GM12878 (cell line): Measurements from ENCODE around the gene ASIC5. TPM values are rescaled to one million over a fixed set of nuclear protein-coding genes. Genes with fewer than 3 reads are reported as not detected.

Experiments
- ATAC-seq: fragments of 200-7000 bp; cut with Tn5 transposase; 3 replicates; pipeline ENCODE4 v1.9.1; 2020; ENCODE audit warnings: mild to moderate bottlenecking, moderate library complexity
- BruUV-seq: library from RNA; stranded (reverse); fragments of 400-500 nt; replicated peaks from 2 replicates; lab custom pipeline; 2021; lab: Mats Ljungman, UMichigan
- CTCF ChIA-PET: fragments of 300-600 bp; sonication (Branson Sonifier 250); formaldehyde crosslinking; extraction: SDS; loops from one replicate; lab custom pipeline; 2021; ENCODE audit warnings: inconsistent platforms; lab: Yijun Ruan, JAX
- POLR2A ChIA-PET: fragments of 350-600 bp; formaldehyde crosslinking; extraction: SDS; loops from one replicate; lab custom pipeline; 2021; ENCODE audit warnings: inconsistent platforms; lab: Charles Lee
- RAD21 ChIA-PET: fragments of 300-600 bp; sonication (Branson Sonifier 250); formaldehyde crosslinking; loops from one replicate; lab custom pipeline; 2023; ENCODE audit warnings: antibody characterized with exemption; ENCODE audit not compliant: unreplicated experiment; lab: Charles Lee
- SMC1A ChIA-PET: fragments of 300-600 bp; sonication (Branson Sonifier 250); formaldehyde crosslinking; loops from one replicate; lab custom pipeline; 2023; ENCODE audit not compliant: unreplicated experiment, uncharacterized antibody; lab: Charles Lee
- DNase-seq: peaks from one replicate; pipeline ENCODE4 v3.0.0-alpha.2; 2011; ENCODE audit warnings: low read depth, low spot score
- FAIRE-seq: peaks from 3 replicates; lab custom pipeline; 2011; peaks lifted over from hg19 to GRCh38; lab: Jason Lieb, UNC
- H2AFZ ChIP-seq: 2 replicates; pipeline ENCODE4 v1.6.0; 2011; ENCODE audit warnings: low read depth, low read length, control low read depth; ENCODE audit not compliant: control insufficient read depth
- H3K27ac ChIP-seq: 2 replicates; pipeline ENCODE4 v1.5.1; 2011; ENCODE audit warnings: control low read depth; ENCODE audit not compliant: control insufficient read depth, insufficient read depth
- H3K27me3 ChIP-seq, 2 experiments: replicated peaks in 1 of 2; 2 replicates each; pipeline versions ENCODE4 v1.6.0 to v1.6.1; 2011; ENCODE audit warnings: low read length in 1 of 2; ENCODE audit not compliant: control insufficient read depth in 2 of 2, insufficient read depth in 2 of 2
- H3K36me3 ChIP-seq, 2 experiments: 2 replicates each; pipeline ENCODE4 v1.5.1; 2011; ENCODE audit warnings: low read length in 1 of 2; ENCODE audit not compliant: control insufficient read depth in 2 of 2, insufficient read depth in 2 of 2
- H3K4me1 ChIP-seq: 2 replicates; pipeline ENCODE4 v1.6.1; 2011; ENCODE audit warnings: mild to moderate bottlenecking, low read length, moderate library complexity, mixed read lengths; ENCODE audit not compliant: control insufficient read depth, insufficient read depth
- H3K4me2 ChIP-seq: 2 replicates; pipeline ENCODE4 v1.6.0; 2011; ENCODE audit warnings: control low read depth; ENCODE audit not compliant: control insufficient read depth, insufficient read depth
- H3K4me3 ChIP-seq: fragments of 200-600 bp; sonication (generic); 2 replicates; pipeline ENCODE4 v1.5.1; 2016
- H3K79me2 ChIP-seq: 2 replicates; pipeline ENCODE4 v1.6.0; 2011; ENCODE audit warnings: low read length; ENCODE audit not compliant: control insufficient read depth, insufficient read depth
- H3K9ac ChIP-seq: 2 replicates; pipeline ENCODE4 v1.8.0; 2011; ENCODE audit warnings: low read length, control low read depth, mixed read lengths; ENCODE audit not compliant: control insufficient read depth, insufficient read depth
- H3K9me3 ChIP-seq: replicated peaks from 3 replicates; pipeline ENCODE4 v1.5.1; 2011; ENCODE audit warnings: mild to moderate bottlenecking, low read length; ENCODE audit not compliant: control insufficient read depth, insufficient read depth
- H4K20me1 ChIP-seq: 2 replicates; pipeline ENCODE4 v1.6.0; 2011; ENCODE audit not compliant: control insufficient read depth, insufficient read depth
- CBX3 ChIP-seq: fragments of 200-600 bp; sonication (generic); IDR thresholded peaks from 2 replicates; pipeline ENCODE4 v1.6.1; 2016; ENCODE audit warnings: low read depth, borderline replicate concordance
- DPF2 ChIP-seq: fragments of 450-650 bp; IDR thresholded peaks from 2 replicates; pipeline ENCODE4 v1.6.1; 2017; ENCODE audit warnings: mild to moderate bottlenecking
- IKZF2 ChIP-seq, 2 experiments: fragments of 450-650 bp; IDR thresholded peaks; 2 replicates each; pipeline ENCODE4 v1.6.1; 2017; ENCODE audit warnings: mild to moderate bottlenecking in 2 of 2, moderate library complexity in 2 of 2
- NR2F1 ChIP-seq: fragments of 450-650 bp; conservative IDR thresholded peaks from 2 replicates; pipeline ENCODE4 v1.6.1; 2017; ENCODE audit warnings: mild to moderate bottlenecking
- WGBS: methylation state at CpG from one replicate; pipeline ENCODE4 v1.1.6; 2016; ENCODE audit warnings: low lambda C conversion rate; ENCODE audit not compliant: insufficient replicate concordance, insufficient coverage; ENCODE audit errors: missing lambda C conversion rate; 5-methylcytosine and 5-hydroxymethylcytosine counted together
- in situ Hi-C: fragments of 300-500 bp; cut with MboI; formaldehyde crosslinking; loops from 9 replicates; pipeline ENCODE4 v1.14.3; 2018; ENCODE audit warnings: mixed read lengths
- intact Hi-C: fragments of 100-400 bp; cut with micrococcal nuclease; formaldehyde crosslinking; loops from one replicate; pipeline ENCODE4 v1.14.2; 2022; ENCODE audit not compliant: unreplicated experiment
- polyA plus RNA-seq, 11 experiments: library from polyadenylated mRNA; depleted of rRNA in 4 of 11; unstranded in 6 of 11; stranded (reverse) in 5 of 11; fragments of >200 nt; fragmentation: Nextera tagmentation in 4 of 11; fragmentation: Illumina TruSeq in 1 of 11; extraction: Ambion mirVana in 4 of 11; extraction: Trizol in 1 of 11; gene quantifications; 1 replicate in 1 of 11; 2 replicates in 10 of 11; pipeline versions ENCODE4 v1.2.1 to v1.2.3, GENCODE V29; 2011 to 2016; ENCODE audit warnings: inconsistent platforms in 2 of 11, missing spikeins in 2 of 11, low read depth in 1 of 11
- total RNA-seq, 4 experiments: library from RNA; depleted of rRNA in 3 of 4; stranded (reverse); fragments of >200 nt in 3 of 4; fragmentation: Illumina TruSeq in 1 of 4; extraction: Trizol in 1 of 4; gene quantifications; 2 replicates each; pipeline versions ENCODE4 v1.2.1 to v1.2.3, GENCODE V29; 2013 to 2021
- TF ChIP-seq, protein P1 (sequence below): fragments of 450-650 bp; IDR thresholded peaks from 2 replicates; pipeline ENCODE4 v1.6.1; 2017; ENCODE audit warnings: mild to moderate bottlenecking, moderate library complexity
- TF ChIP-seq, protein P2 (sequence below): fragments of 450-650 bp; IDR thresholded peaks from 2 replicates; pipeline ENCODE4 v1.6.1; 2017; ENCODE audit warnings: low read depth, mild to moderate bottlenecking, moderate library complexity
- TF ChIP-seq, protein P3 (sequence below): fragments of 450-650 bp; formaldehyde crosslinking; IDR thresholded peaks from 2 replicates; pipeline ENCODE4 v1.5.0; 2022; ENCODE audit warnings: mild to moderate bottlenecking, missing genetic modification characterization

ASIC5 gene
- total and polyA plus RNA-seq, 10 of the 15 experiments (the other 5 are each of a cell fraction or from before 2014, with no cell fraction given) = not detected

DNA sequence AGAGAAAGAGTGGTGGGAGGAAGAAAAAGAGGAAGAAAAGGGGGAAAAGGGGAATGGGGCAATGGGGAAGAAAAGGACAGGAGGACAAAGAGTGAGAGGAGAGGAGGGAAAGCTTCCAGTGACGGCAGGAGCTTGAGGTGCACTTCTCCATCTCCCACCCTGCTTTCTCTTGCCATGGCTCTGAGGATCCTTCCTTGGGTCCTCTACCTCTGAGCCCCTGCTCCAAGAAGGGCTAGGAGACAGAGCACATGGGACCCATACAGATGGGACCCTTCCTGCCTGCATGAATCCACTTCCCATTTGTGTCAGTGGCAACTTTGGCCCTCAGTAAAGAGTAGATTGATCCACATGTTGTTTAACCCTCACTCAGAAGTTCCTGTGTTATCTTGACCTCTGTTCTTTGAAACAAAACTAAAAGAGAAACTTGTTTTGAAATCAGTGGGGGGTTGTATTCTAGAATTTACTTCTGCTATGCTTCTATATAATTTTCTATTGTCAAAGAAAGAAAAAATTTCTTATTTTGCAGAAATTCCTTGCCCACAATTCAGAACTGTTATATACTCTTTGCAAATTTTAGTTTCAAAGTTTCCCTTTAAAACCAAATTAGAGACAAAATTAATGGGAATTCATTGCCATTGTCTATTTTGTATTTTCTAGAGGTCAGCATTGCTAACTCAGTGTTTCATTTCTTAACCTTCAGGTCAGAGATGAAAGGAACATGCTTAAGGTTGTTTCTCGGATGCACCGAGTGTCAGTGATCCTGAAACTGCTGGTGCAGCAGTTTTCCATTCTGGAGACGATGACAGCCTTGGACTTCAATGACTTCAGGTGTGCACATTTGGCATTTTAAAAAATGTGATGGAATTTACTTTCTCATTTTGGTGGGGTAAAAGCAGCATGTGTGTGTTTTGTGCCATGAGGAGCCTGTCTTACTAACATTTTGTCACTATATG, 42.4 kb upstream of the ASIC5 start:
- intact Hi-C loops (no loop called here), in situ Hi-C loops (no loop called here)
- Histone ChIP-seq H3K79me2 (no peaks in the 10 kb centered on the region), H2AFZ (peak overlapping the region; percentile 20), H3K27me3 (no peaks in the 10 kb centered on the region), H3K4me2 (no peak overlapping the region; the same call in 1 of the 2 replicates), H4K20me1 (no peaks in the 10 kb centered on the region), H3K36me3 (no peaks in the 10 kb centered on the region), H3K4me3 (no peak overlapping the region), H3K9ac (no peak overlapping the region), H3K27ac (no peak overlapping the region), H3K4me1 (peaks cover 3% of the 10 kb centered on the region; the same call in 1 of the 2 replicates), H3K9me3 (no peaks in the 10 kb centered on the region)
- TF ChIP-seq, protein P1, sequence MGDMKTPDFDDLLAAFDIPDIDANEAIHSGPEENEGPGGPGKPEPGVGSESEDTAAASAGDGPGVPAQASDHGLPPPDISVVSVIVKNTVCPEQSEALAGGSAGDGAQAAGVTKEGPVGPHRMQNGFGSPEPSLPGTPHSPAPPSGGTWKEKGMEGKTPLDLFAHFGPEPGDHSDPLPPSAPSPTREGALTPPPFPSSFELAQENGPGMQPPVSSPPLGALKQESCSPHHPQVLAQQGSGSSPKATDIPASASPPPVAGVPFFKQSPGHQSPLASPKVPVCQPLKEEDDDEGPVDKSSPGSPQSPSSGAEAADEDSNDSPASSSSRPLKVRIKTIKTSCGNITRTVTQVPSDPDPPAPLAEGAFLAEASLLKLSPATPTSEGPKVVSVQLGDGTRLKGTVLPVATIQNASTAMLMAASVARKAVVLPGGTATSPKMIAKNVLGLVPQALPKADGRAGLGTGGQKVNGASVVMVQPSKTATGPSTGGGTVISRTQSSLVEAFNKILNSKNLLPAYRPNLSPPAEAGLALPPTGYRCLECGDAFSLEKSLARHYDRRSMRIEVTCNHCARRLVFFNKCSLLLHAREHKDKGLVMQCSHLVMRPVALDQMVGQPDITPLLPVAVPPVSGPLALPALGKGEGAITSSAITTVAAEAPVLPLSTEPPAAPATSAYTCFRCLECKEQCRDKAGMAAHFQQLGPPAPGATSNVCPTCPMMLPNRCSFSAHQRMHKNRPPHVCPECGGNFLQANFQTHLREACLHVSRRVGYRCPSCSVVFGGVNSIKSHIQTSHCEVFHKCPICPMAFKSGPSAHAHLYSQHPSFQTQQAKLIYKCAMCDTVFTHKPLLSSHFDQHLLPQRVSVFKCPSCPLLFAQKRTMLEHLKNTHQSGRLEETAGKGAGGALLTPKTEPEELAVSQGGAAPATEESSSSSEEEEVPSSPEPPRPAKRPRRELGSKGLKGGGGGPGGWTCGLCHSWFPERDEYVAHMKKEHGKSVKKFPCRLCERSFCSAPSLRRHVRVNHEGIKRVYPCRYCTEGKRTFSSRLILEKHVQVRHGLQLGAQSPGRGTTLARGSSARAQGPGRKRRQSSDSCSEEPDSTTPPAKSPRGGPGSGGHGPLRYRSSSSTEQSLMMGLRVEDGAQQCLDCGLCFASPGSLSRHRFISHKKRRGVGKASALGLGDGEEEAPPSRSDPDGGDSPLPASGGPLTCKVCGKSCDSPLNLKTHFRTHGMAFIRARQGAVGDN = 0 out of 2 replicates have a peak, but pooled peaks have one; percentile 34
- TF ChIP-seq IKZF2 (IDR thresholded peaks at IDR 0.05) = 0 out of 4 replicates have a peak, but pooled peaks of 1 of the 2 experiments have one; percentile 17
- TF ChIP-seq CBX3 = no peak
- TF ChIP-seq DPF2 = no peak
- TF ChIP-seq, protein P2, sequence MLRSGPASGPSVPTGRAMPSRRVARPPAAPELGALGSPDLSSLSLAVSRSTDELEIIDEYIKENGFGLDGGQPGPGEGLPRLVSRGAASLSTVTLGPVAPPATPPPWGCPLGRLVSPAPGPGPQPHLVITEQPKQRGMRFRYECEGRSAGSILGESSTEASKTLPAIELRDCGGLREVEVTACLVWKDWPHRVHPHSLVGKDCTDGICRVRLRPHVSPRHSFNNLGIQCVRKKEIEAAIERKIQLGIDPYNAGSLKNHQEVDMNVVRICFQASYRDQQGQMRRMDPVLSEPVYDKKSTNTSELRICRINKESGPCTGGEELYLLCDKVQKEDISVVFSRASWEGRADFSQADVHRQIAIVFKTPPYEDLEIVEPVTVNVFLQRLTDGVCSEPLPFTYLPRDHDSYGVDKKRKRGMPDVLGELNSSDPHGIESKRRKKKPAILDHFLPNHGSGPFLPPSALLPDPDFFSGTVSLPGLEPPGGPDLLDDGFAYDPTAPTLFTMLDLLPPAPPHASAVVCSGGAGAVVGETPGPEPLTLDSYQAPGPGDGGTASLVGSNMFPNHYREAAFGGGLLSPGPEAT = no peak
- TF ChIP-seq NR2F1 = peak; percentile 39
- TF ChIP-seq, protein P3, sequence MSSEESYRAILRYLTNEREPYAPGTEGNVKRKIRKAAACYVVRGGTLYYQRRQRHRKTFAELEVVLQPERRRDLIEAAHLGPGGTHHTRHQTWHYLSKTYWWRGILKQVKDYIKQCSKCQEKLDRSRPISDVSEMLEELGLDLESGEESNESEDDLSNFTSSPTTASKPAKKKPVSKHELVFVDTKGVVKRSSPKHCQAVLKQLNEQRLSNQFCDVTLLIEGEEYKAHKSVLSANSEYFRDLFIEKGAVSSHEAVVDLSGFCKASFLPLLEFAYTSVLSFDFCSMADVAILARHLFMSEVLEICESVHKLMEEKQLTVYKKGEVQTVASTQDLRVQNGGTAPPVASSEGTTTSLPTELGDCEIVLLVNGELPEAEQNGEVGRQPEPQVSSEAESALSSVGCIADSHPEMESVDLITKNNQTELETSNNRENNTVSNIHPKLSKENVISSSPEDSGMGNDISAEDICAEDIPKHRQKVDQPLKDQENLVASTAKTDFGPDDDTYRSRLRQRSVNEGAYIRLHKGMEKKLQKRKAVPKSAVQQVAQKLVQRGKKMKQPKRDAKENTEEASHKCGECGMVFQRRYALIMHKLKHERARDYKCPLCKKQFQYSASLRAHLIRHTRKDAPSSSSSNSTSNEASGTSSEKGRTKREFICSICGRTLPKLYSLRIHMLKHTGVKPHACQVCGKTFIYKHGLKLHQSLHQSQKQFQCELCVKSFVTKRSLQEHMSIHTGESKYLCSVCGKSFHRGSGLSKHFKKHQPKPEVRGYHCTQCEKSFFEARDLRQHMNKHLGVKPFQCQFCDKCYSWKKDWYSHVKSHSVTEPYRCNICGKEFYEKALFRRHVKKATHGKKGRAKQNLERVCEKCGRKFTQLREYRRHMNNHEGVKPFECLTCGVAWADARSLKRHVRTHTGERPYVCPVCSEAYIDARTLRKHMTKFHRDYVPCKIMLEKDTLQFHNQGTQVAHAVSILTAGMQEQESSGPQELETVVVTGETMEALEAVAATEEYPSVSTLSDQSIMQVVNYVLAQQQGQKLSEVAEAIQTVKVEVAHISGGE (CRISPR knock-in tag) = no peak
- POLR2A ChIA-PET = interaction anchor here (0.6 to 1.5 kb wide), 2 partner anchors 19 to 216 kb away, joined by 3 to 7 read pairs; no protein-coding TSS in a partner anchor
- RAD21 ChIA-PET = interaction anchor here (1.7 to 1.9 kb wide), 2 partner anchors 19 to 45 kb away, joined by 4 to 8 read pairs; partner anchors contain the start of gene CTSO
- WGBS = 74% methylated on average over 4 of the region's 4 CpGs
- peak; percentile 64 for ATAC-seq
- BruUV-seq = no TSS peak
- CTCF ChIA-PET = interaction anchor here (1.4 kb wide), 1 partner anchor 45 kb away, joined by 8 read pairs; the partner anchor contains the start of gene CTSO
- DNase-seq = no peak
- SMC1A ChIA-PET = interaction anchor here (0.6 to 2.6 kb wide), 6 partner anchors 7 to 1268 kb away, joined by 3 to 9 read pairs (median 6); partner anchors contain the start of gene CTSO
- peak; percentile 18 for FAIRE-seq
